Gastrocnemius medialis (tissue), 4 donors: ENCODE results near the gene INCA1. TPM values are rescaled to one million over a fixed set of nuclear protein-coding genes. Genes with fewer than 3 reads are reported as not detected.
A peak's percentile ranks its signal among the peaks of the same experiment; 100 is the strongest.

Experiments used
- ATAC-seq, 2 donors: fragments of 150-250 bp; one replicate each; pipeline ENCODE4 v1.9.1; 2016
- DNase-seq, 2 donors: peaks; one replicate each; pipeline ENCODE4 v3.0.0-alpha.2; 2019
- H3K27ac ChIP-seq, 4 donors: fragments of 200-600 bp; sonication (generic); 1 replicate in 1 of 4; 2 replicates in 3 of 4; pipeline ENCODE4 v1.5.1; 2016 to 2018; ENCODE audit warnings: mild to moderate bottlenecking in 2 of 4, moderate library complexity in 1 of 4
- H3K27me3 ChIP-seq, 3 donors: fragments of 200-600 bp; sonication (generic) in 2 of 3; 1 replicate in 1 of 3; 2 replicates in 2 of 3; pipeline versions ENCODE4 v1.5.1 to v1.6.0; 2016 to 2019; ENCODE audit warnings: mild to moderate bottlenecking in 1 of 3, moderate library complexity in 1 of 3
- H3K36me3 ChIP-seq, 2 donors: fragments of 200-600 bp; sonication (generic) in 1 of 2; one replicate each; pipeline ENCODE4 v1.5.1; 2017 to 2018
- H3K4me1 ChIP-seq, 2 donors: fragments of 200-600 bp; sonication (generic) in 1 of 2; one replicate each; pipeline ENCODE4 v1.5.1; 2016 to 2017; ENCODE audit warnings: mild to moderate bottlenecking in 2 of 2
- H3K4me3 ChIP-seq, 4 donors: fragments of 200-600 bp; sonication (generic) in 3 of 4; 1 replicate in 1 of 4; 2 replicates in 3 of 4; pipeline ENCODE4 v1.5.1; 2016 to 2019; ENCODE audit warnings: mild to moderate bottlenecking in 2 of 4
- H3K9me3 ChIP-seq, 3 donors: fragments of 200-600 bp; sonication (generic) in 2 of 3; 1 replicate in 1 of 3; 2 replicates in 2 of 3; pipeline ENCODE4 v1.5.1; 2016 to 2019
- POLR2A ChIP-seq, 2 donors: fragments of 450-650 bp; IDR thresholded peaks; one replicate each; pipeline ENCODE4 v1.6.1; 2017; ENCODE audit warnings: antibody characterized with exemption in 2 of 2, mild to moderate bottlenecking in 2 of 2, moderate library complexity in 2 of 2
- in situ Hi-C, 4 donors: fragments of 200-750 bp; cut with MboI; loops; one replicate each; pipeline versions ENCODE4 v1.15.0 to v1.8.0; 2017; ENCODE audit warnings: low sequenced_read_pairs in 4 of 4
- intact Hi-C: fragments of 100-400 bp; cut with DNase I; formaldehyde crosslinking; loops from one replicate; pipeline ENCODE4 v1.15.1; 2023; ENCODE audit warnings: low total_unique reads
- total RNA-seq, 4 donors: library from RNA; depleted of rRNA; stranded (reverse); fragments of >200 nt; gene quantifications; one replicate each; pipeline versions ENCODE4 v1.1.0 to v1.2.3, GENCODE V29; 2016
- TF ChIP-seq, protein P1 (sequence below), 5 experiments: fragments of 450-650 bp in 3 of 5; fragments of 200-600 bp in 2 of 5; sonication (generic) in 2 of 5; IDR thresholded peaks in 4 of 5; conservative IDR thresholded peaks in 1 of 5; 1 replicate in 4 of 5; 2 replicates in 1 of 5; pipeline ENCODE4 v1.5.1; 2016 to 2019; ENCODE audit warnings: antibody characterized with exemption in 5 of 5, mild to moderate bottlenecking in 3 of 5, moderate library complexity in 3 of 5

The INCA1 gene
- total RNA-seq, 4 donors from 2014 or later, result 1.9 to 5.7 (median 4.3) TPM

GRCh38 chr17:4956493-4957061 is 40.7 kb downstream of the INCA1 start:
- H3K27me3 ChIP-seq, result no peaks in the 10 kb centered on the region
- no peak for TF ChIP-seq POLR2A (IDR thresholded peaks at IDR 0.05)
- TF ChIP-seq, protein P1, sequence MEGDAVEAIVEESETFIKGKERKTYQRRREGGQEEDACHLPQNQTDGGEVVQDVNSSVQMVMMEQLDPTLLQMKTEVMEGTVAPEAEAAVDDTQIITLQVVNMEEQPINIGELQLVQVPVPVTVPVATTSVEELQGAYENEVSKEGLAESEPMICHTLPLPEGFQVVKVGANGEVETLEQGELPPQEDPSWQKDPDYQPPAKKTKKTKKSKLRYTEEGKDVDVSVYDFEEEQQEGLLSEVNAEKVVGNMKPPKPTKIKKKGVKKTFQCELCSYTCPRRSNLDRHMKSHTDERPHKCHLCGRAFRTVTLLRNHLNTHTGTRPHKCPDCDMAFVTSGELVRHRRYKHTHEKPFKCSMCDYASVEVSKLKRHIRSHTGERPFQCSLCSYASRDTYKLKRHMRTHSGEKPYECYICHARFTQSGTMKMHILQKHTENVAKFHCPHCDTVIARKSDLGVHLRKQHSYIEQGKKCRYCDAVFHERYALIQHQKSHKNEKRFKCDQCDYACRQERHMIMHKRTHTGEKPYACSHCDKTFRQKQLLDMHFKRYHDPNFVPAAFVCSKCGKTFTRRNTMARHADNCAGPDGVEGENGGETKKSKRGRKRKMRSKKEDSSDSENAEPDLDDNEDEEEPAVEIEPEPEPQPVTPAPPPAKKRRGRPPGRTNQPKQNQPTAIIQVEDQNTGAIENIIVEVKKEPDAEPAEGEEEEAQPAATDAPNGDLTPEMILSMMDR (IDR thresholded peaks at IDR 0.05 in 4 of 5, conservative IDR thresholded peaks at IDR 0.05 in 1 of 5), result peak in 2 of 5 experiments; percentile 16 to 37
- intact Hi-C loops, result no loop called here
- no peak overlapping the region for H3K4me3 ChIP-seq
- in situ Hi-C loops, result no loop called here
- peaks cover 0 to 29% of the 10 kb centered on the region in 2 donors for H3K36me3 ChIP-seq
- H3K4me1 ChIP-seq, result peaks cover 34 to 53% of the 10 kb centered on the region in 2 donors
- ATAC-seq, result no peak
- H3K27ac ChIP-seq, result peak overlapping the region; percentile 96 to 100 (median 98)
- no peaks in the 10 kb centered on the region for H3K9me3 ChIP-seq
- DNase-seq, result no peak

DNA sequence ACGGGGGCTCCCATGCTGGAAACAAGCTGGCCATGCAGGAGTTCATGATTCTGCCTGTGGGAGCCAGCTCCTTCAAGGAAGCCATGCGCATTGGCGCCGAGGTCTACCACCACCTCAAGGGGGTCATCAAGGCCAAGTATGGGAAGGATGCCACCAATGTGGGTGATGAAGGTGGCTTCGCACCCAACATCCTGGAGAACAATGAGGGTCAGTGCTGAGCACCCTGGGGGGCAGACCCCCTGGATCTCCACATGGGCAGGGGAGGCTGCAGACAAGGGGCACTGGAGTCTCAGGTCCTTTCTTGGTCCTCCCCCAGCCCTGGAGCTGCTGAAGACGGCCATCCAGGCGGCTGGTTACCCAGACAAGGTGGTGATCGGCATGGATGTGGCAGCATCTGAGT is 42.2 kb downstream of the INCA1 start:
- peaks cover 48 to 68% of the 10 kb centered on the region in 2 donors for H3K4me1 ChIP-seq
- DNase-seq, result no peak
- in situ Hi-C loops, result no loop called here
- TF ChIP-seq, protein P1 (IDR thresholded peaks at IDR 0.05 in 4 of 5, conservative IDR thresholded peaks at IDR 0.05 in 1 of 5), result no peak
- no peak for TF ChIP-seq POLR2A (IDR thresholded peaks at IDR 0.05)
- H3K36me3 ChIP-seq, result peaks cover 0 to 18% of the 10 kb centered on the region in 2 donors
- H3K27me3 ChIP-seq, result no peaks in the 10 kb centered on the region
- no peak for ATAC-seq
- peak overlapping the region; percentile 96 to 100 (median 98) for H3K27ac ChIP-seq
- no peak overlapping the region for H3K4me3 ChIP-seq
- H3K9me3 ChIP-seq, result no peaks in the 10 kb centered on the region
- intact Hi-C loops, result no loop called here

GRCh38 chr17:4953451-4953961 is 43.8 kb downstream of the INCA1 start:
- Histone ChIP-seq H3K27ac (peak overlapping the region; percentile 96 to 100 (median 98)), H3K27me3 (no peaks in the 10 kb centered on the region), H3K9me3 (no peaks in the 10 kb centered on the region), H3K4me3 (peak overlapping the region in 2 of 4 donors; percentile 96 to 99), H3K36me3 (peaks cover 0 to 8% of the 10 kb centered on the region in 2 donors), H3K4me1 (peaks cover 48 to 63% of the 10 kb centered on the region in 2 donors)
- DNase-seq (no peak), ATAC-seq (no peak)
- TF ChIP-seq, protein P1 (IDR thresholded peaks at IDR 0.05 in 4 of 5, conservative IDR thresholded peaks at IDR 0.05 in 1 of 5), result no peak
- no peak for TF ChIP-seq POLR2A (IDR thresholded peaks at IDR 0.05)
- intact Hi-C loops, result loop anchor here (5.0 kb wide), 1 partner anchor 1036 kb away; the partner anchor contains the start of gene P2RX1
- in situ Hi-C loops, result no loop called here

DNA sequence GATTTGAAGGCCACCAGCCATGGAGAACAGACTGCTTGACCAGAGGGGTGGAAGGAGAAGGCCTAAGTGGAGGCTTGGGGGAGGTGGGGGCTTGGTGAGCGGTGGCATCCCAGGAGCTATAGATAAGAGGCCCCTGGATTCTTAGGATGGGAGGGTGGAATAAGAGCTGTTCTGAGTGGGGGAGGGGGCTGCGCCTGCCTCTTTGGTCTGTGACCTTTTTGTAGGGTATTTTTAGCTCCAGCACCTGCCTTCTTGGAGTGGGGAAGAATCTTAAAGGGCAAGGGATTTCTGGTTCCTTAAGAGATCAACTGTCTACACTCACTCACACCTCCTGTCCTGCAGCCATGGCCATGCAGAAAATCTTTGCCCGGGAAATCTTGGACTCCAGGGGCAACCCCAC is 45.8 kb downstream of the INCA1 start:
- intact Hi-C loops, result loop anchor here (5.0 kb wide), 1 partner anchor 1034 kb away; the partner anchor contains the start of gene P2RX1
- peaks cover 0 to 13% of the 10 kb centered on the region in 2 donors for H3K36me3 ChIP-seq
- in situ Hi-C loops, result no loop called here
- H3K27ac ChIP-seq, result peak overlapping the region; percentile 96 to 100 (median 98)
- ATAC-seq, result peak; percentile 45 to 59
- H3K9me3 ChIP-seq, result no peaks in the 10 kb centered on the region
- peak overlapping the region; percentile 85 to 99 (median 96) for H3K4me3 ChIP-seq
- peak; percentile 36 to 44 for TF ChIP-seq POLR2A (IDR thresholded peaks at IDR 0.05)
- TF ChIP-seq, protein P1 (IDR thresholded peaks at IDR 0.05 in 4 of 5, conservative IDR thresholded peaks at IDR 0.05 in 1 of 5), result no peak
- no peaks in the 10 kb centered on the region for H3K27me3 ChIP-seq
- DNase-seq, result peak; percentile 68 to 92
- peaks cover 48 to 64% of the 10 kb centered on the region in 2 donors for H3K4me1 ChIP-seq
